Neural cell (in vitro differentiated cells): ENCODE results near the gene RAD51B. TPM values are rescaled to one million over a fixed set of nuclear protein-coding genes. Genes with fewer than 3 reads are reported as not detected.

Experiments used
- H2AFZ ChIP-seq: fragments of 200-600, 300-800 bp; sonication (generic), shearing (Covaris generic); 2 replicates; pipeline ENCODE4 v1.6.0; 2014; ENCODE audit warnings: low read depth, mild to moderate bottlenecking, antibody characterized with exemption, low read length, moderate library complexity
- H3F3A ChIP-seq: fragments of 200-600 bp; shearing (Covaris generic); 2 replicates; pipeline ENCODE4 v1.6.1; 2016; ENCODE audit warnings: mild to moderate bottlenecking, moderate library complexity, mixed read lengths, antibody characterized with exemption, low read length; ENCODE audit not compliant: insufficient read depth, poor library complexity, severe bottlenecking
- H3K27ac ChIP-seq: fragments of 200-600, 300-800 bp; sonication (generic), shearing (Covaris generic); 2 replicates; pipeline ENCODE4 v1.5.1; 2014; ENCODE audit warnings: mild to moderate bottlenecking, low read length, moderate library complexity
- H3K27me3 ChIP-seq: fragments of 300-800, 200-600 bp; sonication (generic), shearing (Covaris generic); 2 replicates; pipeline ENCODE4 v1.6.0; 2014; ENCODE audit warnings: mild to moderate bottlenecking, low read depth, low read length, moderate library complexity; ENCODE audit not compliant: insufficient read depth
- H3K36me3 ChIP-seq: fragments of 300-800, 200-600 bp; sonication (generic), shearing (Covaris generic); 2 replicates; pipeline ENCODE4 v1.5.1; 2014; ENCODE audit warnings: mild to moderate bottlenecking, antibody characterized with exemption, low read length, moderate library complexity; ENCODE audit not compliant: insufficient read depth
- H3K4me2 ChIP-seq: fragments of 300-800, 200-600 bp; sonication (generic), shearing (Covaris generic); 2 replicates; pipeline ENCODE4 v1.6.0; 2014; ENCODE audit warnings: mild to moderate bottlenecking, low read length
- H3K4me3 ChIP-seq: fragments of 300-800, 200-600 bp; sonication (generic), shearing (Covaris generic); 2 replicates; pipeline ENCODE4 v1.5.1; 2014; ENCODE audit warnings: mild to moderate bottlenecking, low read length, moderate library complexity
- H3K79me2 ChIP-seq: fragments of 200-600 bp; shearing (Covaris generic); replicated peaks from 2 replicates; pipeline ENCODE4 v1.6.0; 2014; ENCODE audit warnings: mild to moderate bottlenecking, low read length, moderate library complexity; ENCODE audit not compliant: insufficient read depth
- H3K9ac ChIP-seq: fragments of 300-800, 200-600 bp; sonication (generic), shearing (Covaris generic); 2 replicates; pipeline ENCODE4 v1.6.1; 2016; ENCODE audit warnings: mild to moderate bottlenecking, low read length, mixed read lengths
- H3K9me2 ChIP-seq: fragments of 200-600 bp; shearing (Covaris generic); 2 replicates; pipeline ENCODE4 v1.6.1; 2016; ENCODE audit warnings: mild to moderate bottlenecking, low read length, mixed read lengths; ENCODE audit not compliant: insufficient read depth
- H3K9me3 ChIP-seq: fragments of 200-600, 300-800 bp; sonication (generic), shearing (Covaris generic); 2 replicates; pipeline ENCODE4 v1.6.1; 2016; ENCODE audit warnings: mild to moderate bottlenecking, mixed run types, low read length, moderate library complexity, mixed read lengths
- H4K20me1 ChIP-seq: fragments of 200-600 bp; shearing (Covaris generic); 2 replicates; pipeline ENCODE4 v1.6.1; 2016; ENCODE audit warnings: mild to moderate bottlenecking, mixed run types; ENCODE audit not compliant: insufficient read depth
- EP300 ChIP-seq: fragments of 450-650 bp; conservative IDR thresholded peaks from 2 replicates; pipeline ENCODE4 v1.6.1; 2014; ENCODE audit warnings: antibody characterized with exemption, mild to moderate bottlenecking, moderate library complexity; ENCODE audit not compliant: poor library complexity, severe bottlenecking
- MXI1 ChIP-seq: fragments of 450-650 bp; conservative IDR thresholded peaks from 2 replicates; pipeline ENCODE4 v1.6.1; 2014; ENCODE audit warnings: antibody characterized with exemption, mild to moderate bottlenecking; ENCODE audit not compliant: poor library complexity, severe bottlenecking
- POLR2AphosphoS5 ChIP-seq: IDR thresholded peaks from 2 replicates; pipeline ENCODE4 v1.6.1; 2012
- REST ChIP-seq: IDR thresholded peaks from 2 replicates; pipeline ENCODE4 v1.6.1; 2012; ENCODE audit warnings: borderline replicate concordance
- SMC3 ChIP-seq: fragments of 450-650 bp; conservative IDR thresholded peaks from 2 replicates; pipeline ENCODE4 v1.6.1; 2014; ENCODE audit warnings: antibody characterized with exemption, mild to moderate bottlenecking, moderate library complexity; ENCODE audit not compliant: poor library complexity
- TAF1 ChIP-seq: IDR thresholded peaks from 2 replicates; pipeline ENCODE4 v1.6.1; 2012; ENCODE audit warnings: low read depth
- polyA plus RNA-seq: library from polyadenylated mRNA; depleted of rRNA; stranded (reverse); fragments of >200 nt; gene quantifications from 2 replicates; pipeline ENCODE4 v1.2.3, GENCODE V29; 2014
- TF ChIP-seq, protein P1 (sequence below): fragments of 450-650 bp; IDR thresholded peaks from 2 replicates; pipeline ENCODE4 v1.5.1; 2014; ENCODE audit warnings: antibody characterized with exemption, mild to moderate bottlenecking, moderate library complexity; ENCODE audit not compliant: poor library complexity, severe bottlenecking

Gene RAD51B
- polyA plus RNA-seq, 1 donor from 2014 or later = 3.1 TPM

DNA sequence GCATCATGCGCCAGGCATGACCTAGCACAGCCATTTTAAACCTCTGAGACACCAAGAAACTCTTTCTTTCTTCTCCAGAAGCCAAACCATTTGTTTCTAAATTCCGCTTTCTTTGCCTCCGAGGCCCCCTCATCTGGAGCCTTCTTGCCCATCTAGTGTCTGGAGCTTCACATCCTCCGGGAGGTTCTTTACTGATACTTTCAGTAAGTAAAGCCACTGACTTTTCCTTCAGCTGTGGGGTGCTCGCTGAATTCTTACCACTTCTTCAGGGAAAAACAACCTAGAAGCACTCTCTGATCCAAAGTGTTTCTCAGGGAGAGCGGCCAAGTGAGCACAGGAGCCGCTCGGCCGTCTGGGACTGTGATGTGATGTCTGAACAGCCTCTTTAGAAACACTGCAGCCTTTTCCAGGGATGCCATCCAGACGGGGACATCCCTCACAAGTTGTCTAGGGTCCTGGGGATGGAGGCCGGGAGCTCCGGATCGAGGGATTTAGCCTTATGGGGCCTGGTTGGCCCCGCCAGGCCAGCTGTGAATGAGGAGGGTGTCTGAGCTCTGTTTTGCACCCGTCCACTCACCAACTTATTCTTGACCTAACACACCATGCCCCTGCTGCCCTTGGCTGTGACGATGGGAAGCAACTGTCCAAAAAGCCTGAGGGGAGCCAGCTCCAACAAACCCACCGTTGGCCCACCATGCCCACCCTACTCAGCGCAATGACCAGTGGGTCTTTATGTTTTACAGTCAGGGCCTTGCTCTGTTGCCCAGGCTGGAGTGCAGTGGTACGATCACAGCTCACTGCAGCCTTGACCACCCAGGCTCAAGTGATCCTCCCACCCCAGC is 812.7 kb downstream of the RAD51B start:
- Histone ChIP-seq H3K79me2 (no peaks in the 10 kb centered on the region), H2AFZ (no peak overlapping the region), H3K36me3 (no peaks in the 10 kb centered on the region), H3K4me3 (no peak overlapping the region), H3K27ac (no peak overlapping the region), H3K9me3 (no peaks in the 10 kb centered on the region), H3K9ac (no peak overlapping the region), H3K9me2 (no peaks in the 10 kb centered on the region), H3F3A (no peaks in the 10 kb centered on the region), H3K27me3 (no peaks in the 10 kb centered on the region), H4K20me1 (no peaks in the 10 kb centered on the region), H3K4me2 (no peak overlapping the region)
- TF ChIP-seq, protein P1, sequence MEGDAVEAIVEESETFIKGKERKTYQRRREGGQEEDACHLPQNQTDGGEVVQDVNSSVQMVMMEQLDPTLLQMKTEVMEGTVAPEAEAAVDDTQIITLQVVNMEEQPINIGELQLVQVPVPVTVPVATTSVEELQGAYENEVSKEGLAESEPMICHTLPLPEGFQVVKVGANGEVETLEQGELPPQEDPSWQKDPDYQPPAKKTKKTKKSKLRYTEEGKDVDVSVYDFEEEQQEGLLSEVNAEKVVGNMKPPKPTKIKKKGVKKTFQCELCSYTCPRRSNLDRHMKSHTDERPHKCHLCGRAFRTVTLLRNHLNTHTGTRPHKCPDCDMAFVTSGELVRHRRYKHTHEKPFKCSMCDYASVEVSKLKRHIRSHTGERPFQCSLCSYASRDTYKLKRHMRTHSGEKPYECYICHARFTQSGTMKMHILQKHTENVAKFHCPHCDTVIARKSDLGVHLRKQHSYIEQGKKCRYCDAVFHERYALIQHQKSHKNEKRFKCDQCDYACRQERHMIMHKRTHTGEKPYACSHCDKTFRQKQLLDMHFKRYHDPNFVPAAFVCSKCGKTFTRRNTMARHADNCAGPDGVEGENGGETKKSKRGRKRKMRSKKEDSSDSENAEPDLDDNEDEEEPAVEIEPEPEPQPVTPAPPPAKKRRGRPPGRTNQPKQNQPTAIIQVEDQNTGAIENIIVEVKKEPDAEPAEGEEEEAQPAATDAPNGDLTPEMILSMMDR = no peak
- no peak for TF ChIP-seq MXI1
- no peak for TF ChIP-seq TAF1
- no peak for TF ChIP-seq REST

DNA sequence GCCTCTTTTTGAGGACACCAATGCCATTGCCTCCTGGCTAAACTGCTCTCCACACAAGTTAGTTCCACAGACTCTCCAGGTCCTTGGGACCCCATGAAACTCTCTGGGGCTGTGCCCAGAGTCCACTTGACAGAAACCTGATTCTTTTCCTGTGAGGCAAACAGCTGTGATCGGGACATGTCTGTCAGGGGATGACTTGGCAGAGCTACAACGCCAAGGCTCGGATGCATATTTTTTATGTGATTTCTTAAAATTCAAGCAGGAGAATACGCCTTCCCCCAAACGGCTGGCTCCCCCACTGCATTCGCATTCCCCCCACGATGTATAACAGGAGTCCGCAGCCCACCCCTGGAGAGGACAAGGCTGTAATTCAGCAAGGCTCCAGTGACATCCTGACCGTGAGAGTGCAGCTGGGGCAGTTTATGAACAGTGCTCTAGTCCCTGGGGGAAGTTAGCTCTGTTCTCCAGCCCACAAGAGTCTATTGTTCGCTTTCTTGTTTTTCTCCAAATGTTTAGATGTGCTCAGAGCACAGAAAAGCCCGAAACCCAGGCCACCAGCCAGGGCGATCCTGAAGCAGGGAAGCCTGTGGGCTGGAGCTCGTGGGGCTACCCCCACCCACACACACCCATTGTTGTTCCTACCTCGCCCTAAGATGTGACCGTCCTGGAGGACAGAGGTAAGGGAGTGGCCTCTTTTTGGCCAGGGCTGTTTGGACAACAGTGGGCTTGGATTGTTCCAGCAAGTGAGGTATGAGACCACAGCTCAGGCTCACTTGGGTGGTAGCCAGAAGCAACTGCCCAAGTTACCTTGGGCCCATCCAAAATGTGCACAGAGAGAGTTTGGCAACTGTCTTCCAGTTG is 813.8 kb downstream of the RAD51B start:
- H3K9ac ChIP-seq = no peak overlapping the region
- H3K4me3 ChIP-seq = no peak overlapping the region

More for the DNA sequence above, 813.8 kb downstream of the RAD51B start:
- H3K9me3 ChIP-seq = no peaks in the 10 kb centered on the region
- no peak for TF ChIP-seq REST
- TF ChIP-seq EP300 = no peak
- TF ChIP-seq SMC3 = no peak
- no peak for TF ChIP-seq POLR2AphosphoS5
- H3F3A ChIP-seq = no peaks in the 10 kb centered on the region
- H3K27me3 ChIP-seq = no peaks in the 10 kb centered on the region
- no peaks in the 10 kb centered on the region for H3K9me2 ChIP-seq
- H3K36me3 ChIP-seq = no peaks in the 10 kb centered on the region
- no peak overlapping the region for H3K4me2 ChIP-seq
- no peaks in the 10 kb centered on the region for H4K20me1 ChIP-seq
- no peak overlapping the region for H2AFZ ChIP-seq
- no peaks in the 10 kb centered on the region for H3K79me2 ChIP-seq
- H3K27ac ChIP-seq = no peak overlapping the region
